ENCODE measurements around the gene STRAP. TPM values are rescaled to one million over a fixed set of nuclear protein-coding genes. Genes with fewer than 3 reads are reported as not detected.

STRAP gene
- total and polyA plus RNA-seq, 2 of the 13 experiments (the other 11 are each of a cell fraction or from before 2014, with no cell fraction given), result 66.9 to 118 TPM

DNA sequence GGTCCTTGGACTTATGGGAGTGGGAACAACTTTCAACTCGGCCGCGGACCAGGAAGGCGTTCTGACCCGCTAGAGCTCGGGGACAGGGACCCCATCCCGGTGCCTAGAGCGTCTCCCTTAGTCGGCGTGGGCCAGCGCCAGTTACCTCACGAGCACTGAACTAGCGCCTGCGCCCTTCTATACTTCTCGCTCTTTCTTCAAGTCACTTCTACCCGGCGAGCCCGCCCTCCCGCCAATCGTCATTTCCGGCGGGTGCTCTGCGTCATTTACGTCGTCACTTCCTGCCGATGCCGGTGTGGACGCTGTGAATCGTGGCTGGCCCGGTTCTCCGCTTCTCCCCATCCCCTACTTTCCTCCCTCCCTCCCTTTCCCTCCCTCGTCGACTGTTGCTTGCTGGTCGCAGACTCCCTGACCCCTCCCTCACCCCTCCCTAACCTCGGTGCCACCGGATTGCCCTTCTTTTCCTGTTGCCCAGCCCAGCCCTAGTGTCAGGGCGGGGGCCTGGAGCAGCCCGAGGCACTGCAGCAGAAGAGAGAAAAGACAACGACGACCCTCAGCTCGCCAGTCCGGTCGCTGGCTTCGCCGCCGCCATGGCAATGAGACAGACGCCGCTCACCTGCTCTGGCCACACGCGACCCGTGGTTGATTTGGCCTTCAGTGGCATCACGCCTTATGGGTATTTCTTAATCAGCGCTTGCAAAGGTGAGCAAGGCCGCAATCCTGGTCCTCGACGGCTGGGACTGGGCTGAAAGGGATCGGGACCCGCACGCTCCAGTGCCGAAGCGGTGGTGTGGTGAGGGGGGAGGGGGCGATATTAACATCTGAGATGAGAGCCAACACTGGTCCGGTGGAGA lies at the start of gene STRAP (continued):
- TF ChIP-seq POLR2AphosphoS2 (IDR thresholded peaks at IDR 0.05; ENCODE audit: low read depth, low read length), result 0 out of 2 replicates have a peak, but pooled peaks have one; percentile 59
- no peak for TF ChIP-seq NR2F6 (IDR thresholded peaks at IDR 0.05)
- no peak for TF ChIP-seq NR2F6 (CRISPR knock-in tag; IDR thresholded peaks at IDR 0.05)
- TF ChIP-seq ZBTB3 (CRISPR knock-in tag; IDR thresholded peaks at IDR 0.05; ENCODE audit: borderline replicate concordance, low read depth), result peak; percentile 65; the same call in 1 of the 2 replicates
- TF ChIP-seq REXO4 (CRISPR knock-in tag; IDR thresholded peaks at IDR 0.05; ENCODE audit: borderline replicate concordance), result no peak
- 0 out of 2 replicates have a peak, but pooled peaks have one; percentile 45 for TF ChIP-seq CBX5 (CRISPR knock-in tag; IDR thresholded peaks at IDR 0.05; ENCODE audit: borderline replicate concordance)
- peak; percentile 82 for TF ChIP-seq ZBTB25 (CRISPR knock-in tag; IDR thresholded peaks at IDR 0.05)
- TF ChIP-seq NPAS2 (CRISPR knock-in tag; IDR thresholded peaks at IDR 0.05; ENCODE audit: borderline replicate concordance), result 0 out of 2 replicates have a peak, but pooled peaks have one; percentile 39
- TF ChIP-seq SMAD9 (CRISPR knock-in tag; IDR thresholded peaks at IDR 0.05), result no peak
- TF ChIP-seq ZSCAN5A (CRISPR knock-in tag; IDR thresholded peaks at IDR 0.05; ENCODE audit: borderline replicate concordance), result 0 out of 2 replicates have a peak, but pooled peaks have one; percentile 62
- peak; percentile 93 for TF ChIP-seq ZFP91 (CRISPR knock-in tag; IDR thresholded peaks at IDR 0.05; ENCODE audit: borderline replicate concordance)
- TF ChIP-seq SMARCE1 (IDR thresholded peaks at IDR 0.05; ENCODE audit: borderline replicate concordance), result no peak
- TF ChIP-seq, protein P1, sequence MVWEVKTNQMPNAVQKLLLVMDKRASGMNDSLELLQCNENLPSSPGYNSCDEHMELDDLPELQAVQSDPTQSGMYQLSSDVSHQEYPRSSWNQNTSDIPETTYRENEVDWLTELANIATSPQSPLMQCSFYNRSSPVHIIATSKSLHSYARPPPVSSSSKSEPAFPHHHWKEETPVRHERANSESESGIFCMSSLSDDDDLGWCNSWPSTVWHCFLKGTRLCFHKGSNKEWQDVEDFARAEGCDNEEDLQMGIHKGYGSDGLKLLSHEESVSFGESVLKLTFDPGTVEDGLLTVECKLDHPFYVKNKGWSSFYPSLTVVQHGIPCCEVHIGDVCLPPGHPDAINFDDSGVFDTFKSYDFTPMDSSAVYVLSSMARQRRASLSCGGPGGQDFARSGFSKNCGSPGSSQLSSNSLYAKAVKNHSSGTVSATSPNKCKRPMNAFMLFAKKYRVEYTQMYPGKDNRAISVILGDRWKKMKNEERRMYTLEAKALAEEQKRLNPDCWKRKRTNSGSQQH (CRISPR knock-in tag; IDR thresholded peaks at IDR 0.05; ENCODE audit: low read depth), result no peak
- TF ChIP-seq HHEX (CRISPR knock-in tag; IDR thresholded peaks at IDR 0.05), result no peak
- TF ChIP-seq RBFOX2 (IDR thresholded peaks at IDR 0.05; ENCODE audit: low read depth, low read length), result peak; percentile 86
- TF ChIP-seq, protein P2, sequence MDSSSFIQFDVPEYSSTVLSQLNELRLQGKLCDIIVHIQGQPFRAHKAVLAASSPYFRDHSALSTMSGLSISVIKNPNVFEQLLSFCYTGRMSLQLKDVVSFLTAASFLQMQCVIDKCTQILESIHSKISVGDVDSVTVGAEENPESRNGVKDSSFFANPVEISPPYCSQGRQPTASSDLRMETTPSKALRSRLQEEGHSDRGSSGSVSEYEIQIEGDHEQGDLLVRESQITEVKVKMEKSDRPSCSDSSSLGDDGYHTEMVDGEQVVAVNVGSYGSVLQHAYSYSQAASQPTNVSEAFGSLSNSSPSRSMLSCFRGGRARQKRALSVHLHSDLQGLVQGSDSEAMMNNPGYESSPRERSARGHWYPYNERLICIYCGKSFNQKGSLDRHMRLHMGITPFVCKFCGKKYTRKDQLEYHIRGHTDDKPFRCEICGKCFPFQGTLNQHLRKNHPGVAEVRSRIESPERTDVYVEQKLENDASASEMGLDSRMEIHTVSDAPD (CRISPR knock-in tag; IDR thresholded peaks at IDR 0.05), result no peak
- no peak for TF ChIP-seq PTBP1 (IDR thresholded peaks at IDR 0.05; ENCODE audit: low read depth, low read length, poor library complexity, severe bottlenecking)
- peak; percentile 90; the same call in 1 of the 2 replicates for TF ChIP-seq CAMTA2 (CRISPR knock-in tag; IDR thresholded peaks at IDR 0.05; ENCODE audit: borderline replicate concordance)
- peak; percentile 73 for TF ChIP-seq TFE3 (CRISPR knock-in tag; IDR thresholded peaks at IDR 0.05)
- TF ChIP-seq ZNF256 (CRISPR knock-in tag; conservative IDR thresholded peaks at IDR 0.05), result peak; percentile 83; the same call in 1 of the 2 replicates

Data from HepG2 (cell line).